ENCODE data around the gene SLC22A4.

SLC22A4 gene

DNA sequence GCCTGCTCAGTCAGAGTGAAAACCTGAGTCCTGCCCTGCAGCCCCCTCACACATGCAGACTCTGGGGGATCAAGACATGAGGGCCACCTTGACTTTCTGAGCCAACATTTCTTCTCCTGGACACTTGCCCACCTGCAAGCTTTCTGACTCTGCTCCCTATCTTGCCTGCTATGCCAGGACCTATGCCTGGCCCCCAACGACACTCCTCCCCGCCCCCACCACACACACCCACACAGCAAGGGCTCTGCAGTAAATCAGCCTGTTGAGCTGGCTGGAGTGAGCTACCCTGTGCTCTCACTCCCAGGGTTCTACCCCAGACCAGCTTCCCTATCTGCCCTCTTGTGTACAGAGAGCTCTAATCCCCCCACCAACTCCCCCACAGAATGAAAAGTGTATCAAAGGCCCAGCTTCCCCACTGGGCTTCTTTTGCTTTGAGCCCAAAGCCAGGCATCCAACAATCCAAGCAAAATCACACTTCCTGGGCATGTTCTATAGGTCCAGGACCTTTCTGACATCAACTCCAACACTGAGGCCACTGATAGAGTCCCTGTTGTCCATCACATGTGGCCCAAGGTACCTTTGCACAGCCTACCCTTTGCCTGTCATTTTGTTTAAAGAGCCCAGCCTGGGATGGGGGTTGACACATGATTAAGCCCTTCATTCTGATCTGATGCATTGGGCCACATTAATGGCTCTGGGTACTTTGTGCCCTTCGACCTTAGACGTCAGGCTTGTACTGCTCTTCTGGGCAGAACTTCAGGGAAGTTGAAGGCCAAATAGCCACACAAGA lies 29.5 kb upstream of the SLC22A4 start:
- Histone ChIP-seq H3K4me1 (ENCODE audit: control insufficient read depth, low read depth, low read length) (no peaks in the 10 kb centered on the region), H3K27me3 (ENCODE audit: control insufficient read depth, insufficient read depth, low read length) (no peaks in the 10 kb centered on the region), H3K4me3 (ENCODE audit: low read length) (no peak overlapping the region), H3K36me3 (ENCODE audit: control insufficient read depth, low read depth, low read length) (no peaks in the 10 kb centered on the region), H3K27ac (ENCODE audit: low read length) (no peak overlapping the region), H3K9ac (ENCODE audit: low read length) (no peak overlapping the region), H3K9me3 (ENCODE audit: control insufficient read depth, low read depth, low read length) (no peaks in the 10 kb centered on the region)

- Histone ChIP-seq H3K9ac (ENCODE audit: low read length) (no peak overlapping the region), H3K4me1 (ENCODE audit: control insufficient read depth, low read depth, low read length) (no peaks in the 10 kb centered on the region), H3K9me3 (ENCODE audit: control insufficient read depth, low read depth, low read length) (no peaks in the 10 kb centered on the region), H3K4me3 (ENCODE audit: low read length) (no peak overlapping the region), H3K36me3 (ENCODE audit: control insufficient read depth, low read depth, low read length) (no peaks in the 10 kb centered on the region), H3K27ac (ENCODE audit: low read length) (no peak overlapping the region), H3K27me3 (ENCODE audit: control insufficient read depth, insufficient read depth, low read length) (no peaks in the 10 kb centered on the region)
Observed at GRCh38 chr5:132265336-132266030, 28.7 kb upstream of the SLC22A4 start.

DNA sequence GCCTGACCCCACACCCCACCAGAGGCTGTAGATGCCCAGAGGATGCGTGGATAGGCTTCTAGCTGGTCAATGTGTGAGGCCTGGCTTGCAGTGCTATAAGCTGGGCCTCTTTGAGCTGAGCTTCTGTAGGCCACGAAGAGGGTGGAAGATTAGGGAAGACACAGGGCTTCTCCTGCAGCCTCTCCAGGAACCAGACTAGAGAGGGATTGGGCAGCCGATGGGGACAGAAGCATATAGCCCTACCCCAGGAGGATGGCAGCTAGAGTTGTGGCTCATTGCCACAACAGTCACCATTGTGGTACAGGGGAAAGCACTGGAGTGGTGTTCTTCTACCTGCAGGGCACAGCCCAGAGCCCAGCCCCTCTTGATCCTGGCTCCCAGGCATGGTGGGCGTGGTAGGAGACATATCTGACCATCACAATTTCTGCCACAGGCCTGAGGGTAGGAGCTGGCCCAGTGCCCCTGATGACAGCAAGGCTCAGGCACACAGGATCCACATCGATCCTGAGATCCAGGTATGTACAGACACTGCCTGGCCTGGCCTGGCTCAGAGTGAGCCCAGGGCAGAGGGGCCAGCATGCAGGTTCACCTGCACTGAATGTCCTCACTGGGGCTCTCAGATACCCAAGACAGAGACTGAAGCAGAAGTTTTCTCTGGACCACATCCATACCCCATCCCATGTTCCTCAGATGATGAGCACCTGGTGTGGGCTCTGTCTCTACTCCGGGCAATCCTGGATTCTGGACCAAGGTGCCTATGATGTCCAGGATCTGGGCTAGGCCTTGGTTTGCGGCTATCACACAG lies 28.0 kb upstream of the SLC22A4 start:
- no peaks in the 10 kb centered on the region for H3K36me3 ChIP-seq (ENCODE audit: control insufficient read depth, low read depth, low read length)
- no peak overlapping the region for H3K9ac ChIP-seq (ENCODE audit: low read length)
- no peak overlapping the region for H3K27ac ChIP-seq (ENCODE audit: low read length)
- H3K4me1 ChIP-seq (ENCODE audit: control insufficient read depth, low read depth, low read length): no peaks in the 10 kb centered on the region
- H3K27me3 ChIP-seq (ENCODE audit: control insufficient read depth, insufficient read depth, low read length): no peaks in the 10 kb centered on the region
- no peaks in the 10 kb centered on the region for H3K9me3 ChIP-seq (ENCODE audit: control insufficient read depth, low read depth, low read length)
- no peak overlapping the region for H3K4me3 ChIP-seq (ENCODE audit: low read length)

DNA sequence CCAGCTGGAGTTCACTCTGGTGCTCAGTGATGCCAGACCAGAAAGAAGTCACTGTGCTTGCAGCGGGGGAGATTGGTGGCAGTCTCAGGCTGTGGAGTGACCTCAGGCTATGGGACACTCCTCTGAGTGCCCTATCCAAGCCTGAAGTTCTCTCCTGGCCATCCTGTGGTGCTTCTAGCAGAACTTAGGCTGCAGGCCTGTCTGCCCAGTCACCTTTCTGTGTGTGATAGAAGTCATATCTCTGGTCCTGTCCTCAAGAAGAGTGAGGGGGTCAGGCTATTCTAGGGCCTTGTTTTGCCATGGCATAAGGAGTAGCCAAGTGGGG lies 27.4 kb upstream of the SLC22A4 start:
- Histone ChIP-seq H3K4me1 (ENCODE audit: control insufficient read depth, low read depth, low read length) (no peaks in the 10 kb centered on the region), H3K4me3 (ENCODE audit: low read length) (no peak overlapping the region), H3K27me3 (ENCODE audit: control insufficient read depth, insufficient read depth, low read length) (no peaks in the 10 kb centered on the region), H3K36me3 (ENCODE audit: control insufficient read depth, low read depth, low read length) (no peaks in the 10 kb centered on the region), H3K27ac (ENCODE audit: low read length) (no peak overlapping the region), H3K9ac (ENCODE audit: low read length) (no peak overlapping the region), H3K9me3 (ENCODE audit: control insufficient read depth, low read depth, low read length) (no peaks in the 10 kb centered on the region)

DNA sequence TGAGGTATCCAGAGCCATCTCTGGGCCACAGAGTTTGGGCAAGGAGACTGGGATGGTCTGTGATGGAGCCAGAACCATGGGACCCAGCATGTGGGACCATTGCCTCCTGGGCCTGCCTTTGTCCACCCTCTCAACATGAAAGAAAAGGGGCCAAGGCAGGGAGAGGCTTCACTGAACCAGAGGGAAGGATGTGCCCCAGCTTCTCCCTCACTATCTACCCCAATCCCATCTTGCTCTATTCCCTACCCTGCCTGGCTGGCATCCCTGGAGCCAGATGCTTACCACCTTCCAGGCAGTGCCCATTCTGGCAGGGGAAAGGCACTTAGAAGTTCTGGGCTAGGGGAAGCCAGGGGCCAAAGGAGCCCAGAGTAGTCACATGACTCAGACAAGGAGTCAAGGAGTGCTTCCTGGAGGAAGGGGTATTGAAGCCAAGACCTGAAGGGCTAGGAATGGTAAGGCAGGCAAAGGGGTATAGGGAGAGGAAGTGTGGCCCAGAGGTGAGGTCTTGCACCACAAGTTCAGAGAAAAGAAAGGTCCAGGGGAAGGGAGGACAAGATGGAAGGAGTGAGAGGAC lies 26.9 kb upstream of the SLC22A4 start:
- H3K9me3 ChIP-seq (ENCODE audit: control insufficient read depth, low read depth, low read length): no peaks in the 10 kb centered on the region
- no peaks in the 10 kb centered on the region for H3K36me3 ChIP-seq (ENCODE audit: control insufficient read depth, low read depth, low read length)
- H3K4me1 ChIP-seq (ENCODE audit: control insufficient read depth, low read depth, low read length): no peaks in the 10 kb centered on the region
- no peak overlapping the region for H3K4me3 ChIP-seq (ENCODE audit: low read length)
- no peak overlapping the region for H3K9ac ChIP-seq (ENCODE audit: low read length)
- H3K27me3 ChIP-seq (ENCODE audit: control insufficient read depth, insufficient read depth, low read length): no peaks in the 10 kb centered on the region
- H3K27ac ChIP-seq (ENCODE audit: low read length): no peak overlapping the region

DNA sequence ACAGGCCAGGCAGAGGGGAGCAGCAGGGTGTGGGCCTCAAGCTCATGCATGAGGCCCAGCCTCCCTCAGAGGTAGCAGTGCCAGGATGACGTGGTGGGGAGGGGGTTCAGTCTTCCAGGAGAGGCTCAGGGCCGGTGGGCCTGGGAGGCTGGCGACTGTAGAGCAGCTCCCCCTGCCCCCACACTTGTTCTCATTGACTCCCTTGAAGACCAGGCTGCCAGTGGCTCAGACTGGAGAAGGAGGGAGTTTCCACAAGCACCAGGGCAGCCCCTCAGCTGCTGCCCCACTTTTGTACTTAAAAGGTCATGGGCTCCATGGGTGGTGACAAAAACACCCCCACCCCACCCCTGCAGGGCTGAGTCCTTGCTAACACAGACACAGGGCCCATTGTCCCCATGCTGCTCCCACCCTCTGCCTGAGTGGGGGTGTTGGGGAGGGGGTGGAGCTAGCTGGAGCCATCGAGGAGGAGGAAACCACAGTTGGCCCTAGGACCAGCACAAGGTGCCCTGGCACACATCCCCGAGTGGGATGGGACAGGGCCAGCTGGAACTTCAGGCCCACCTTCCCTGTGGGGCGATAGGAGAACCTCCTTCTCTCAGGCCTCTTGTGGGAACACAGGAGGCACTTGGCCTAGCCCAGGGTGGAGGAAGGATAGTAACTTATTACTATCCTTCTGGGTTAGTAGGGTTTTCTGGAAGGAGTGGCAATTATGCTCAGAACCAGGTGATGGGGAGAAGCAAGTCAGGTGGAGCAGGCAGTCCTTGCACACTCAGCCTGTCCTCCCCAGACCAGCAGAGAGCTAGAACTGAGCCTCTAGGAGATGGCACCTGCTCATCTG lies 26.0 kb upstream of the SLC22A4 start:
- Histone ChIP-seq H3K4me3 (ENCODE audit: low read length) (no peak overlapping the region), H3K4me1 (ENCODE audit: control insufficient read depth, low read depth, low read length) (peaks cover 3% of the 10 kb centered on the region), H3K27ac (ENCODE audit: low read length) (no peak overlapping the region), H3K9ac (ENCODE audit: low read length) (no peak overlapping the region), H3K36me3 (ENCODE audit: control insufficient read depth, low read depth, low read length) (no peaks in the 10 kb centered on the region), H3K9me3 (ENCODE audit: control insufficient read depth, low read depth, low read length) (no peaks in the 10 kb centered on the region), H3K27me3 (ENCODE audit: control insufficient read depth, insufficient read depth, low read length) (no peaks in the 10 kb centered on the region)

- H3K36me3 ChIP-seq (ENCODE audit: control insufficient read depth, low read depth, low read length): no peaks in the 10 kb centered on the region
- H3K9ac ChIP-seq (ENCODE audit: low read length): no peak overlapping the region
- no peak overlapping the region for H3K4me3 ChIP-seq (ENCODE audit: low read length)
Observed at GRCh38 chr5:132268769-132269551, 25.2 kb upstream of the SLC22A4 start.

GRCh38 chr5:132269635-132270334 lies 24.4 kb upstream of the SLC22A4 start:
- Histone ChIP-seq H3K9me3 (ENCODE audit: control insufficient read depth, low read depth, low read length) (no peaks in the 10 kb centered on the region), H3K27ac (ENCODE audit: low read length) (no peak overlapping the region), H3K4me1 (ENCODE audit: control insufficient read depth, low read depth, low read length) (peaks cover 3% of the 10 kb centered on the region)

More at GRCh38 chr5:132268769-132269551, 25.2 kb upstream of the SLC22A4 start:
- H3K9me3 ChIP-seq (ENCODE audit: control insufficient read depth, low read depth, low read length): no peaks in the 10 kb centered on the region
- no peaks in the 10 kb centered on the region for H3K27me3 ChIP-seq (ENCODE audit: control insufficient read depth, insufficient read depth, low read length)
- H3K27ac ChIP-seq (ENCODE audit: low read length): no peak overlapping the region
- peaks cover 3% of the 10 kb centered on the region for H3K4me1 ChIP-seq (ENCODE audit: control insufficient read depth, low read depth, low read length)

GRCh38 chr5:132270335-132270665 lies 23.9 kb upstream of the SLC22A4 start:
- peaks cover 3% of the 10 kb centered on the region for H3K4me1 ChIP-seq (ENCODE audit: control insufficient read depth, low read depth, low read length)
- H3K9me3 ChIP-seq (ENCODE audit: control insufficient read depth, low read depth, low read length): no peaks in the 10 kb centered on the region
- H3K27me3 ChIP-seq (ENCODE audit: control insufficient read depth, insufficient read depth, low read length): no peaks in the 10 kb centered on the region
- H3K9ac ChIP-seq (ENCODE audit: low read length): no peak overlapping the region
- H3K4me3 ChIP-seq (ENCODE audit: low read length): no peak overlapping the region
- no peak overlapping the region for H3K27ac ChIP-seq (ENCODE audit: low read length)
- H3K36me3 ChIP-seq (ENCODE audit: control insufficient read depth, low read depth, low read length): no peaks in the 10 kb centered on the region

More at GRCh38 chr5:132269635-132270334, 24.4 kb upstream of the SLC22A4 start:
- H3K36me3 ChIP-seq (ENCODE audit: control insufficient read depth, low read depth, low read length): no peaks in the 10 kb centered on the region
- H3K9ac ChIP-seq (ENCODE audit: low read length): no peak overlapping the region
- H3K27me3 ChIP-seq (ENCODE audit: control insufficient read depth, insufficient read depth, low read length): no peaks in the 10 kb centered on the region
- H3K4me3 ChIP-seq (ENCODE audit: low read length): no peak overlapping the region

- Histone ChIP-seq H3K27ac (ENCODE audit: low read length) (no peak overlapping the region), H3K9me3 (ENCODE audit: control insufficient read depth, low read depth, low read length) (no peaks in the 10 kb centered on the region)
Observed at GRCh38 chr5:132270706-132271105, 23.5 kb upstream of the SLC22A4 start.

More at GRCh38 chr5:132270706-132271105, 23.5 kb upstream of the SLC22A4 start:
- H3K4me3 ChIP-seq (ENCODE audit: low read length): no peak overlapping the region
- no peak overlapping the region for H3K9ac ChIP-seq (ENCODE audit: low read length)
- H3K4me1 ChIP-seq (ENCODE audit: control insufficient read depth, low read depth, low read length): peaks cover 3% of the 10 kb centered on the region
- no peaks in the 10 kb centered on the region for H3K36me3 ChIP-seq (ENCODE audit: control insufficient read depth, low read depth, low read length)
- no peaks in the 10 kb centered on the region for H3K27me3 ChIP-seq (ENCODE audit: control insufficient read depth, insufficient read depth, low read length)
